Stimulated activated CD4-positive, alpha-beta T cell treated with anti-CD3 and anti-CD28 coated beads, Interleukin-4, amount 100 ng/mL, for 48 hours (primary cell): ENCODE results near the gene ST14.

Experiments
- DNase-seq, 2 donors: peaks; one replicate each; pipeline ENCODE4 v3.0.0-alpha.2; 2020; ENCODE audit warnings: low read depth in 2 of 2

The ST14 gene

DNA sequence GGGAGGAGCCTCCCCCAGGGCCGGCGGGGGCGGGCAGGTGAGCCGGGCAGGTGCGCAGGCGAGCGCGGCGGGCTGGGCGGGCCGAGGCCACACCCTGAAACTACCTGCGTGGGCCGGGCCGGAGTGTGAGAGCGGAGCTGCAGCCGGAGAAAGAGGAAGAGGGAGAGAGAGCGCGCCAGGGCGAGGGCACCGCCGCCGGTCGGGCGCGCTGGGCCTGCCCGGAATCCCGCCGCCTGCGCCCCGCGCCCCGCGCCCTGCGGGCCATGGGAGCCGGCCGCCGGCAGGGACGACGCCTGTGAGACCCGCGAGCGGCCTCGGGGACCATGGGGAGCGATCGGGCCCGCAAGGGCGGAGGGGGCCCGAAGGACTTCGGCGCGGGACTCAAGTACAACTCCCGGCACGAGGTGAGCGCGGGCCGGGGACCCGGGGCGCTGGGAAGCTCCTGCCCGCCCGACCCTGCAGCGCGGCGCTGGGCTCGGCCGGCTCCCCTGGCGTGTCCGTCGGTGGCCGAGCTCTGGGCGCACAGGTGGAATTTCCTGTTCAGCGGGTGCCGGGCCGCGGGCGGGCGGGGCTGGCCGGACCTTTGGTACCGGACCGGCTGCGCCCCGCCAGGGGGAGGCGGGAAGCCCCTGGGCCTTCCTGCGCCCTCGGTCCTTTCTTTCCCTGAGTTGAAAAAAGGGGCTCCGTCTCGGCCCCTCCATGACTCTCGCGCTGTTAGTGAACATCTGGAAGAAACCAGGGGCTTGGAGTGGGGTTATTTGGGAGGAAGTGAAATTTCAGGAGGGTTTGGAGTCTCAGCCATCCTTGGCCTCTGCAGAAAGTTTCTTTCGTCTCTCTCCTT is at the start of gene ST14:
TSS of gene ST14 (plus strand) at position 126 of the 841 bp plus-strand sequence. CDS start at position 324, 198 bp downstream.
- DNase-seq: no peak

- no peak for DNase-seq
Observed at GRCh38 chr11:130110339-130111108, 49.1 kb upstream of the ST14 start.

DNA sequence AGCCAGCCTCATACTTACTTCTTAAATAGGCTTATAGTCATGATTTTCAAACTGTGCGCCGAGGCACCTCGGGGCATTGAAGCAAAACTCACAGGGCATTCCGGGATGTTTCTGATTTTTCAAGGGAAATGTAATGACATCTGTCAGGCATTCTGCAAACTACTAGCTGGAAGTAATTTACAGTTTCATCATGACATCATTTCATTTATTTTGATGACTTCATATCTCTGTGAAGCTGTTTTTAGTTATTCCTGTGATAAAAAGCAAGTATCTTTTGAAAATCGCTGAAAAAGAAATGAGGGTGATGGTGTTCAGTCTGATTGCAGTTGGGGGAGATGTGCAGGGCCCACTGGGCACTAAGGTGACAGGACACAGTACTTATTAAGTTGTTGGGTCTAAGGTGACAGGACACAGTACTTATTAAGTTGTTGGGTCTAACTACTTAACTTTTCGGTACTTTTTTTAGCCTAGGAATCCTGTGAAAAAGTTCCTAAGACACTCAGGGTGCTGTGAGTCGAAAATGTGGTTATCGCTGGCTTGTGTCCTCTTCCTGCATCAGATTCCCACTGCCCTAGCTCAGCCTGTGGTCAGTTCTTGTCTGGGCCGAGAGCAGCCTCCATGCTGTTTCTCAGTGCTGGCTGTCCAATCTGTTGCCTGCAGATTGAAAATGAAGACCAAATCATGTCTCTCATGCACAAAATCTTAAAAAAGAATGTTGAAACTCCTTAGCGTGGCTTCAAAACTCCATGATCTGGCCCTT is 47.3 kb upstream of the ST14 start:
- no peak for DNase-seq

DNA sequence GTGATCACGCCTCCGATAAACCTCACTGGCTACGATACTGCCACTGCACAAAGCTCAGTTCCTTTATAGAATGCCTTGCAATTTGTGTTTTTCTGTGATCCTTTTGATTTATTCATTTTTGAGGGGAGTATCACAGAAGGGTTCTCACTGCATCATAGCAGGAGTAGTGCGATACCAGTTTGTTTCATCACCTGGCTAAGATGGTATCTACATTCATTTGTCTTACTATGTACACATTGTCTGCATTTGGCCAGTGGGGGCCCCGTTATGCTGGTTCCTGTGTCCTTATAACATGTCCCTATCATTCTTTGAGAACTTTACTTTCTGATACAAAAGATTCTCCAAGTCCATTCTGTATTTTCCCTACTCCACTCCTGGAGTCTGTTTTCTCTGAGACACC is 45.3 kb upstream of the ST14 start:
- DNase-seq: no peak

DNA sequence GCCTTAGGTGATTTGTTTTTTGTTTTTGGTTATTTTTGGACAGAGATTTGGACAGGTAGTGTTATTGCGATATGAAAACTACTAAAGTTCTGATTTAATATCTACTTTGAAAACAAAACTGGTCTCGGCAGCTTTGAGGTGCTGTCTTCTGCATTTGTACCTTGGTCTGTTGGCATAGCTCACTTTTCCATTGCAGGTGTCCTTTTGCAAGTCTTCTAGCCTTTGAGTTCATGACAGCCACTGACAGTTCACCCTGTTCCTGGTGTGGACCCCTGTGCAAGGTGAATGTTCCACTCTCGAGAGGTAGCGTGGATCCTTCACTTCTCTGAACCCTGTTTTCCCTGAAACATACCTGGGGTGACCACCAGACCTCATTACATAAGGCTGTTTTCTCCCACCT is 44.9 kb upstream of the ST14 start:
- DNase-seq: no peak

DNA sequence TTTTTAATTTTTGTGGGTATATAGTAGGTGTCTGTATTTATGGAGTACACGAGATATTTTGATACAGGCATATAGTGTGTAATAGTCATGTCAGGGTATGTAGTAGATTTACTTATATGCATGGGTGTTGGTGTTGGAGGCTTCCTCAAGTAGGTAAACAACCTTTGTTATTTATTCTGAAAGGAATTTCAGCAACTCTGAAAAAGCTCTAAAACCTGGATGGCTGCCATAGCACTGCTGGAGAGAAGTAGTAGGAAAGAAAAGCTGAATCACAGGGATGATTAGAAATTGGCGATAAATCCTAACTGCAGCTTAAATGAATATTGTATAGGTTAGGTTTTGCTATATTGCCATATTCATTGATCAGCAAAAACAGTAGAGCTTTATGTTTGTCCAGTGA is 44.4 kb upstream of the ST14 start:
- DNase-seq: no peak

GRCh38 chr11:130118165-130118564 is 41.4 kb upstream of the ST14 start:
- DNase-seq: no peak

GRCh38 chr11:130118636-130119387 is 40.8 kb upstream of the ST14 start:
- DNase-seq: no peak

DNA sequence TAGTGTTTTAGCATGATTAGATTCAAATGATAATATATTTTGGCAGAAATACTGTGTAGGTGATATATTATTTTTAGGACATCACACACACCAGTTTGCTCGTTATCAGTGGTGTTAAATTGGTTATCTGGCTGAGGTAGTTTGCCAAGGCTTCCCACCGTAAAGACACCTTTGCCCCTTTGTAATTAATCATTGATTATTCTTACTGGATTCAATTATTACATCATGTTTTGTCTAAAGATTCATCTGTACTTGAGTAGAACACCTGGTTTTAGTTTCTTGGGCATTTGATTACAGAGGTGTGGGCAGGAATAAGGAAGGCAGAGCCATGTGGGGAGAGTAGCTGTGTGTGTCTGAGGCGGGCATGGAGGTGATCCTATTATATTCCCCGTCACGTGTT is 39.5 kb upstream of the ST14 start:
- DNase-seq: no peak

GRCh38 chr11:130121445-130121978 is 38.1 kb upstream of the ST14 start:
- no peak for DNase-seq

GRCh38 chr11:130122141-130122575 is 37.4 kb upstream of the ST14 start:
- DNase-seq: peak in 1 of 2 donors; percentile 23

DNA sequence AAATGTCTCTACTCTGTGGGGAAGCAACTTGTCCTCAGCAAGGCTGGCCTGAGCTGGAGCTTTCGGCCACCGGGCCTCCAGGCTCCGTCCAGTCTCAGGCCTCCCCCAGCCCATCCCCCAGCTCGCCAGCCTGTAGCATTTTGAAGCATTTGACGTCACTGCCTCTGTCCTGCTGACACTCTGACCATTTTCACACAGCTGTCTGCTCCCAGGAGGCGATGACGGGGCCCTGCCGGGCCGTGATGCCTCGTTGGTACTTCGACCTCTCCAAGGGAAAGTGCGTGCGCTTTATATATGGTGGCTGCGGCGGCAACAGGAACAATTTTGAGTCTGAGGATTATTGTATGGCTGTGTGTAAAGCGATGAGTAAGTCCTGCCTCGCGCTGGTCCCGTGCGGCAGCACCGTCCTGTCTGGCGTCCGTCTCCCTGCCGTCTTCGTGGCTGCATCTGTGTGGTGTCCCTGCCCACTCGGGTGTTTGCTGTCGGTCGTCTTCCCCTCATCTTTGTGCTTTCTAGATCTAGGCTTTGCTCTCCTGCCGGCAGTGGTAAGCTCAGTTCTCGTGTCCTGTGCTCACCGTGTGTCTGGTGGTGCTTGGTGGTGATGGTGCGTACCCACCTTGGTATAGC is 36.1 kb upstream of the ST14 start:
- DNase-seq: no peak

DNA sequence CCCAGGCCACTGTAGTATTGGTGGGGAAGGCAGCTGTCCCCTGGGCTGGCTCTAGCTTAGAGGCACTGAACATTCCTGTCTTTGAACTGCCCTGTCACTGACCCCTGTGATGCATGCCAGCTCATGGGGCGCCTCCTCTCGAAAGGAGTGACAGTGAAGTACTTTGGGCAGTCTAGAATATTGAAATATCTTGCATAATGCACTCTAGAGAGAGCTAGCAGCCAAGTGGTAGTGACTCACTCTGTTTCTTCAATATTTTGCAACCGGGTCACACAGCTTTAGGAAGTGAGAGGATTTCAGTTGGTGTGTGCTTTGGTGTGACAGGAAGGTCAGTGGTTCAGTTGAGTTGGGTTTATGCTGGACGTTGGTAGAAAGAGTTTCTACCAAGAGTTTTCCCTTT is 35.5 kb upstream of the ST14 start:
- no peak for DNase-seq

- DNase-seq: no peak
Observed at GRCh38 chr11:130125638-130126037, 33.9 kb upstream of the ST14 start.

DNA sequence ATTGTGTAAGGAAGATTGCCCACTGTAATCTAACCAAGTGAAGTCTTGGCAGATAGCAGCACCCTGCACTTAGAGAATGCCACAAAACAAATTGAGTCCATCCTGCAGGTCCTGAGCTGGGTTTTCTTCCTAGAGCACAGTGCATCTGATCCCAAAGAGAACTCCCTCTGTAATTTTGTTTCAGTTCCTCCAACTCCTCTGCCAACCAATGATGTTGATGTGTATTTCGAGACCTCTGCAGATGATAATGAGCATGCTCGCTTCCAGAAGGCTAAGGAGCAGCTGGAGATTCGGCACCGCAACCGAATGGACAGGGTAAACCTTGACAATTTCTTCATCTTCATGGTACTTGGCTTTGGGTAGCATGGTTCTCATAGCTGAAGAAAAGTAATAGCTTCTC is 33.1 kb upstream of the ST14 start:
- no peak for DNase-seq

- no peak for DNase-seq
Observed at GRCh38 chr11:130127509-130127908, 32.1 kb upstream of the ST14 start.

GRCh38 chr11:130128626-130129025 is 31.0 kb upstream of the ST14 start:
- no peak for DNase-seq

GRCh38 chr11:130129922-130130321 is 29.7 kb upstream of the ST14 start:
- DNase-seq: no peak

GRCh38 chr11:130131961-130132850 is 27.4 kb upstream of the ST14 start:
- no peak for DNase-seq

- no peak for DNase-seq
Observed at GRCh38 chr11:130133716-130134115, 25.9 kb upstream of the ST14 start.
